A549 treated with AZD9567 at 1 μM for 4 hours (cell line): ENCODE measurements around the gene FAM174A. TPM values are rescaled to one million over a fixed set of nuclear protein-coding genes. Genes with fewer than 3 reads are reported as not detected.

Experiments
- total RNA-seq: library from RNA; stranded (reverse); fragments of 200-300 nt; extraction: Qiagen RNA extraction; gene quantifications from 5 replicates; pipeline ENCODE4 v1.2.3, GENCODE V29; 2022; ENCODE audit not compliant: insufficient read depth

Gene FAM174A
- total RNA-seq, result 12.5 to 16.9 TPM (median 15.4 TPM) in 5 replicates

DNA sequence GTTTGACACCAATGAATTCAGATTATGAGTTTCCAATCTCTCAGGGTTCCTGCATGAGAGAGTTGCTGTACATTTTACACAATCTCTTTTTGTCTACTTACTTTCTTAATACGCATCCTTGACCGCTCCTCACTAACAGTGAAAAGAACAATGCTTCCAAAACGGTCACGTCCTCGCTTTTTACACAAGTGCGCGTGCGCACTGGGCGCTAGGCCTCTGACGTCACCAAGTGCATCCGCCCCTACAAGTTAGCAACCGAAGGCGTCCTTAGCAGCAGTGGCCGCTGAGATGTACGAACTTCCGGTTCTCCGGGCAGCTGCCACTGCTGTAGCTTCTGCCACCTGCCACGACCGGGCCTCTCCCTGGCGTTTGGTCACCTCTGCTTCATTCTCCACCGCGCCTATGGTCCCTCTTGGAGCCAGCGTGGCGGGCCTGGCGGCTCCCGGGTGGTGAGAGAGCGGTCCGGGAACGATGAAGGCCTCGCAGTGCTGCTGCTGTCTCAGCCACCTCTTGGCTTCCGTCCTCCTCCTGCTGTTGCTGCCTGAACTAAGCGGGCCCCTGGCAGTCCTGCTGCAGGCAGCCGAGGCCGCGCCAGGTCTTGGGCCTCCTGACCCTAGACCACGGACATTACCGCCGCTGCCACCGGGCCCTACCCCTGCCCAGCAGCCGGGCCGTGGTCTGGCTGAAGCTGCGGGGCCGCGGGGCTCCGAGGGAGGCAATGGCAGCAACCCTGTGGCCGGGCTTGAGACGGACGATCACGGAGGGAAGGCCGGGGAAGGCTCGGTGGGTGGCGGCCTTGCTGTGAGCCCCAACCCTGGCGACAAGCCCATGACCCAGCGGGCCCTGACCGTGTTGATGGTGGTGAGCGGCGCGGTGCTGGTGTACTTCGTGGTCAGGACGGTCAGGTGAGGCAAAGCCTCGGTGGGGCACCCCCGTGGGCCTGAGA, at the start of gene FAM174A:
Gene FAM174A (plus strand): TSS at position 315 of the 946 bp plus-strand sequence. CDS start 157 bp downstream, at position 472.

